Natural killer cell (primary cell): ENCODE measurements around the gene CYTH1. TPM values are rescaled to one million over a fixed set of nuclear protein-coding genes. Genes with fewer than 3 reads are reported as not detected.
A peak's percentile ranks its signal among the peaks of the same experiment; 100 is the strongest.

Experiments used
- ATAC-seq, 3 donors: fragments of 150-1000 bp in 2 of 3; fragments of 200-7000 bp in 1 of 3; cut with Tn5 transposase; 1 replicate in 1 of 3; 2 replicates in 2 of 3; pipeline ENCODE4 v1.10.0; 2021; ENCODE audit warnings: mild to moderate bottlenecking in 2 of 3, moderate library complexity in 2 of 3
- DNase-seq, 2 donors: peaks; one replicate each; pipeline versions ENCODE4 v3.0.0 to v3.0.0-alpha.2; 2013 to 2021; ENCODE audit warnings: mixed read lengths in 1 of 2
- H3K27ac ChIP-seq: one replicate; pipeline ENCODE4 v1.5.1; 2013; ENCODE audit warnings: mild to moderate bottlenecking, low read length
- H3K27me3 ChIP-seq: one replicate; pipeline ENCODE4 v1.6.1; 2013; ENCODE audit warnings: low read length; ENCODE audit not compliant: control insufficient read depth, insufficient read depth
- H3K36me3 ChIP-seq: one replicate; pipeline ENCODE4 v1.6.1; 2013; ENCODE audit warnings: low read length; ENCODE audit not compliant: control insufficient read depth, insufficient read depth
- H3K4me1 ChIP-seq: one replicate; pipeline ENCODE4 v1.6.1; 2013; ENCODE audit warnings: low read length; ENCODE audit not compliant: control insufficient read depth, insufficient read depth
- H3K4me3 ChIP-seq: one replicate; pipeline ENCODE4 v1.5.1; 2013; ENCODE audit warnings: low read length
- H3K9me3 ChIP-seq: one replicate; pipeline ENCODE4 v1.6.1; 2013; ENCODE audit warnings: low read length; ENCODE audit not compliant: control insufficient read depth, insufficient read depth
- H3K27ac Mint-ChIP-seq, 2 donors: one replicate each; pipeline ENCODE4 v1.8.0; 2022; ENCODE audit warnings: mild to moderate bottlenecking in 2 of 2, mixed read lengths in 2 of 2, moderate library complexity in 1 of 2
- H3K27me3 Mint-ChIP-seq, 2 donors: one replicate each; pipeline ENCODE4 v1.8.0; 2022; ENCODE audit warnings: low read depth in 2 of 2, mixed read lengths in 2 of 2
- H3K36me3 Mint-ChIP-seq: one replicate; pipeline ENCODE4 v1.8.0; 2022; ENCODE audit warnings: mixed read lengths
- H3K4me1 Mint-ChIP-seq, 2 donors: one replicate each; pipeline ENCODE4 v1.8.0; 2022; ENCODE audit warnings: mixed read lengths in 2 of 2
- H3K4me3 Mint-ChIP-seq: one replicate; pipeline ENCODE4 v1.8.0; 2022; ENCODE audit warnings: mild to moderate bottlenecking, moderate library complexity, mixed read lengths
- H3K9me3 Mint-ChIP-seq, 2 donors: one replicate each; pipeline ENCODE4 v1.8.0; 2022; ENCODE audit warnings: mixed read lengths in 2 of 2
- CTCF ChIP-seq: fragments of 200-600 bp; IDR thresholded peaks from one replicate; pipeline ENCODE4 v1.8.0; 2022; ENCODE audit warnings: antibody characterized with exemption
- WGBS: methylation state at CpG from one replicate; pipeline ENCODE4 v1.1.7; 2013; ENCODE audit warnings: missing lambda C conversion rate; ENCODE audit not compliant: insufficient coverage; 5-methylcytosine and 5-hydroxymethylcytosine counted together
- intact Hi-C: fragments of 100-400 bp; cut with micrococcal nuclease; formaldehyde crosslinking; loops from one replicate; pipeline ENCODE4 v1.14.2; 2022
- total RNA-seq, 4 donors: library from RNA; stranded (reverse); fragments of 120-200 nt in 1 of 4; gene quantifications; one replicate each; pipeline versions ENCODE4 v1.2.3 to v1.2.4, GENCODE V29; 2013 to 2022

CYTH1 gene
- total RNA-seq, 3 donors from 2014 or later (not counting 1 experiment from before 2014, with no cell fraction given) = 437 to 514 (median 457) TPM

- peak overlapping the region in 1 of 2 donors; percentile 82 for H3K27ac Mint-ChIP-seq
- no peak overlapping the region for H3K4me3 Mint-ChIP-seq
- no peak for TF ChIP-seq CTCF
- H3K27me3 Mint-ChIP-seq = no peaks in the 10 kb centered on the region
- no peak overlapping the region for H3K27ac ChIP-seq
- ATAC-seq (no peak), DNase-seq (no peak)
- H3K9me3 Mint-ChIP-seq = no peaks in the 10 kb centered on the region
- peaks cover 65 to 70% of the 10 kb centered on the region in 2 donors for H3K4me1 Mint-ChIP-seq
- H3K36me3 Mint-ChIP-seq = peaks cover 17% of the 10 kb centered on the region
- peaks cover 47% of the 10 kb centered on the region for H3K36me3 ChIP-seq
- intact Hi-C loops = no loop called here
- H3K27me3 ChIP-seq = no peaks in the 10 kb centered on the region
- H3K9me3 ChIP-seq = no peaks in the 10 kb centered on the region
- H3K4me1 ChIP-seq = peaks cover 58% of the 10 kb centered on the region
- H3K4me3 ChIP-seq = no peak overlapping the region
- WGBS = 96% methylated on average over 13 of the region's 14 CpGs
These were observed 13.9 kb upstream of the CYTH1 start for GRCh38 chr17:78795861-78796516.

GRCh38 chr17:78794864-78795640 is 13.0 kb upstream of the CYTH1 start:
- Histone ChIP-seq H3K27ac (no peak overlapping the region), H3K4me1 (peaks cover 64% of the 10 kb centered on the region), H3K4me3 (no peak overlapping the region), H3K27me3 (no peaks in the 10 kb centered on the region), H3K9me3 (no peaks in the 10 kb centered on the region), H3K36me3 (peaks cover 44% of the 10 kb centered on the region)
- no peaks in the 10 kb centered on the region for H3K9me3 Mint-ChIP-seq
- peak overlapping the region; percentile 59 to 82 for H3K27ac Mint-ChIP-seq
- H3K4me1 Mint-ChIP-seq = peaks cover 65 to 69% of the 10 kb centered on the region in 2 donors
- peaks cover 17% of the 10 kb centered on the region for H3K36me3 Mint-ChIP-seq
- ATAC-seq = peak in 2 of 3 donors; percentile 13 to 41
- H3K27me3 Mint-ChIP-seq = no peaks in the 10 kb centered on the region
- intact Hi-C loops = no loop called here
- TF ChIP-seq CTCF = no peak
- WGBS = 68% methylated on average over 21 of the region's 22 CpGs
- peak overlapping the region; percentile 74 for H3K4me3 Mint-ChIP-seq
- no peak for DNase-seq

GRCh38 chr17:78794399-78794798 is 12.3 kb upstream of the CYTH1 start:
- ATAC-seq (no peak), DNase-seq (no peak)
- Mint-ChIP-seq H3K36me3 (peaks cover 17% of the 10 kb centered on the region), H3K9me3 (no peaks in the 10 kb centered on the region), H3K27me3 (no peaks in the 10 kb centered on the region), H3K4me3 (peak overlapping the region; percentile 72), H3K27ac (peak overlapping the region; percentile 55 to 82), H3K4me1 (peaks cover 69 to 71% of the 10 kb centered on the region in 2 donors)
- intact Hi-C loops = no loop called here
- H3K4me3 ChIP-seq = no peak overlapping the region
- no peak overlapping the region for H3K27ac ChIP-seq
- no peak for TF ChIP-seq CTCF
- H3K4me1 ChIP-seq = peaks cover 69% of the 10 kb centered on the region
- WGBS = 94% methylated on average over 16 of the region's 16 CpGs
- no peaks in the 10 kb centered on the region for H3K27me3 ChIP-seq
- no peaks in the 10 kb centered on the region for H3K9me3 ChIP-seq
- peaks cover 43% of the 10 kb centered on the region for H3K36me3 ChIP-seq
